LNCaP clone FGC (cell line): ENCODE data around the gene DHX32.

ENCODE experiments used
- DNase-seq: peaks from one replicate; pipeline ENCODE4 v3.0.0-alpha.2; 2011; ENCODE audit warnings: low read depth
- H3K4me3 ChIP-seq: 2 replicates; pipeline ENCODE4 v1.5.1; 2011; ENCODE audit warnings: mild to moderate bottlenecking, low read depth, low read length, control low read depth
- CTCF ChIP-seq: IDR thresholded peaks from 2 replicates; pipeline ENCODE4 v1.5.1; 2012; ENCODE audit warnings: mild to moderate bottlenecking; ENCODE audit not compliant: control insufficient read depth, insufficient read depth; ENCODE audit errors: extremely low read depth

The DHX32 gene

GRCh38 chr10:125817337-125817946, 63.6 kb downstream of the DHX32 start:
- H3K4me3 ChIP-seq = no peak overlapping the region
- TF ChIP-seq CTCF = no peak
- no peak for DNase-seq

DNA sequence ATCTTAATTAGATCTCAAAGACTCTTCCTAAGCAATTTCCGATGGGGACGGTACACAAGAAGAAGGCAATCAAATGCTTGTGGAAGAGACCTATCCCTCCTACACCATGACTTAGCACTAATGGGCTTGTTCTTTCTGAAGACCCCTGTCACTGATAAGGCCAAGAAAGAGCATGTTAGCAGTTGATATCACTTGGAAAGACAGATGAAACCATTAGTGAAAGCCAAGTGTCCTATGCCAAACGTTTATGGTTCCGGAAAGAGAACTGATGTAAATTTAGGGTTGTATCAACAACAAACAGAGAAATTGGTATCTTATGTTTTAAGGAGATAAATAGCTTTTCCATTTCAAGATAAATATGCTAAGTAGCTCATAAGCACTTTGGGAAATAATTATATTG, 64.5 kb downstream of the DHX32 start:
- no peak for TF ChIP-seq CTCF
- no peak overlapping the region for H3K4me3 ChIP-seq
- DNase-seq = no peak

- DNase-seq = no peak
- no peak for TF ChIP-seq CTCF
- no peak overlapping the region for H3K4me3 ChIP-seq
These were observed 65.3 kb downstream of the DHX32 start for GRCh38 chr10:125815764-125816163.

GRCh38 chr10:125812128-125812750, 68.9 kb downstream of the DHX32 start:
- peak; percentile 63 for DNase-seq
- no peak overlapping the region for H3K4me3 ChIP-seq
- no peak for TF ChIP-seq CTCF

DNA sequence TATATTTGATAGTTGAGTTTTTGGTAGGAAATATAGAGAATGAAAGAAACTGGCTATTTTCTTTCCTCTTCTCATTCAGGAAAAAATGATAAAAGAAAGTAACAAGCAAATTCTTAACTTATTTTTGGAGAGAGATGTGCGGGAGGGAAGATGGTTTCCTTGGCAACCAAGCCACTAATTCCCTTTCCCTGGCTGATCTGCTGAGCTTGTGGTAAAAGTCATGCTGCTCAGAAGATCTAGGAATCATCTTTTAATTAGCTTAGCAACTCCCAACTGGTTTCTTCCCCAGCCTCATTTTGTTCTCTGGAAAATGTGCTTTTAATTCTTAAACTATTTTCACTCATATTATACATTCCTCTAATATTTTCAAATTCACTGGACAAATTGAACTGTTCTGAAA, 69.8 kb downstream of the DHX32 start:
- no peak overlapping the region for H3K4me3 ChIP-seq
- TF ChIP-seq CTCF = no peak
- DNase-seq = no peak

DNA sequence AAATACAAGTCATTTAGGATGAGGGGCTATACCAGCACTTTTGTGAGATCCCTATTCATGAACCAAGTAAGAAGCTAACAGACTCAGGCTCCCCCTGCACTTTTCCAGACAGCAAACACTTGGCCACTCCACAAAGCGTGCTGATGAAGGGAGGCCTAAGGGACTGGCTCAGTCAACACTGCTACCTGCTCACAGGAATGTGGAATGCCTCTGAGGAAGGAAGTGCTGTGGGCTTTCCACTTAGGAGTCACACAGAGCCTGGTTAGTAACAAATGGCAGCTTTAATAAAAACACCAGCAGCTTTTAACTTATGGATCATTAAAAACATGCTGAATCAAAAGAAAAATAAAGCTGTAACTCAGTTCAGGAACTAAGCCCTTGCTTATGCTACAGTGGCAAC, 73.0 kb downstream of the DHX32 start:
- no peak for TF ChIP-seq CTCF
- no peak for DNase-seq
- no peak overlapping the region for H3K4me3 ChIP-seq

- DNase-seq = no peak
- H3K4me3 ChIP-seq = no peak overlapping the region
- TF ChIP-seq CTCF = no peak
These were observed 78.4 kb downstream of the DHX32 start for GRCh38 chr10:125802739-125803138.
